ENCODE results near the gene CXCL9. TPM values are rescaled to one million over a fixed set of nuclear protein-coding genes. Genes with fewer than 3 reads are reported as not detected.

CXCL9 gene
- polyA plus RNA-seq, 3 donors: 0.46 to 0.95 (median 0.55) TPM

GRCh38 chr4:76028350-76028765, 21.0 kb upstream of the CXCL9 start:
- H3K27ac Mint-ChIP-seq: peak overlapping the region; percentile 54 to 92 (median 85)
- 0% methylated on average over 3 of the region's 6 CpGs for WGBS (ENCODE audit: insufficient coverage)
- H2AFZ ChIP-seq (ENCODE audit: insufficient read depth, low read depth, low read length, poor library complexity, severe bottlenecking): peak overlapping the region; percentile 70
- no peaks in the 10 kb centered on the region for H3K36me3 ChIP-seq (replicated peaks in 1 of 2; ENCODE audit: control insufficient read depth in 1 of 2, insufficient read depth in 2 of 2, low read length in 2 of 2)
- no peaks in the 10 kb centered on the region for H3K9me3 ChIP-seq (replicated peaks in 1 of 2; ENCODE audit: control insufficient read depth in 1 of 2, insufficient read depth in 1 of 2, low read length in 2 of 2)
- H3K79me2 ChIP-seq (ENCODE audit: insufficient read depth, low read length): no peaks in the 10 kb centered on the region
- H3K27ac ChIP-seq (ENCODE audit: low read depth in 1 of 2, low read length in 2 of 2): peak overlapping the region; percentile 31 to 68
- H3K4me1 Mint-ChIP-seq: peaks cover 42% of the 10 kb centered on the region
- H3K9ac ChIP-seq (ENCODE audit: insufficient read depth, low read length, poor library complexity, severe bottlenecking): peak overlapping the region; percentile 27
- no peaks in the 10 kb centered on the region for H4K20me1 ChIP-seq (ENCODE audit: insufficient read depth, low read length)
- H3K4me3 ChIP-seq (replicated peaks in 1 of 3; ENCODE audit: low read depth in 2 of 3, low read length in 3 of 3): peak overlapping the region; percentile 30 to 57 (median 53)
- peaks cover 0 to 2% of the 10 kb centered on the region in 2 donors for H3K36me3 Mint-ChIP-seq
- H3K27me3 Mint-ChIP-seq (ENCODE audit: low read depth in 3 of 3): peaks cover 0 to 4% (median 0%) of the 10 kb centered on the region in 3 donors
- peak overlapping the region; percentile 68 to 87 for H3K4me3 Mint-ChIP-seq
- no peaks in the 10 kb centered on the region for H3K27me3 ChIP-seq (ENCODE audit: control insufficient read depth in 2 of 2, insufficient read depth in 2 of 2, low read length in 2 of 2)
- DNase-seq: peak; percentile 25 to 55 (median 46)
- intact Hi-C loops (cut with micrococcal nuclease): no loop called here
- TF ChIP-seq, protein P1, sequence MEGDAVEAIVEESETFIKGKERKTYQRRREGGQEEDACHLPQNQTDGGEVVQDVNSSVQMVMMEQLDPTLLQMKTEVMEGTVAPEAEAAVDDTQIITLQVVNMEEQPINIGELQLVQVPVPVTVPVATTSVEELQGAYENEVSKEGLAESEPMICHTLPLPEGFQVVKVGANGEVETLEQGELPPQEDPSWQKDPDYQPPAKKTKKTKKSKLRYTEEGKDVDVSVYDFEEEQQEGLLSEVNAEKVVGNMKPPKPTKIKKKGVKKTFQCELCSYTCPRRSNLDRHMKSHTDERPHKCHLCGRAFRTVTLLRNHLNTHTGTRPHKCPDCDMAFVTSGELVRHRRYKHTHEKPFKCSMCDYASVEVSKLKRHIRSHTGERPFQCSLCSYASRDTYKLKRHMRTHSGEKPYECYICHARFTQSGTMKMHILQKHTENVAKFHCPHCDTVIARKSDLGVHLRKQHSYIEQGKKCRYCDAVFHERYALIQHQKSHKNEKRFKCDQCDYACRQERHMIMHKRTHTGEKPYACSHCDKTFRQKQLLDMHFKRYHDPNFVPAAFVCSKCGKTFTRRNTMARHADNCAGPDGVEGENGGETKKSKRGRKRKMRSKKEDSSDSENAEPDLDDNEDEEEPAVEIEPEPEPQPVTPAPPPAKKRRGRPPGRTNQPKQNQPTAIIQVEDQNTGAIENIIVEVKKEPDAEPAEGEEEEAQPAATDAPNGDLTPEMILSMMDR (IDR thresholded peaks at IDR 0.05): no peak
- H3K4me1 ChIP-seq (ENCODE audit: control insufficient read depth in 1 of 2, insufficient read depth in 2 of 2, low read length in 2 of 2): peaks cover 17 to 30% of the 10 kb centered on the region in 2 donors
- no peaks in the 10 kb centered on the region for H3K9me3 Mint-ChIP-seq
- peak overlapping the region; percentile 73 for H3K4me2 ChIP-seq (replicated peaks; ENCODE audit: extremely low read depth, low read length, poor library complexity, severe bottlenecking)

- intact Hi-C loops (cut with micrococcal nuclease): no loop called here
- 13% methylated on average over 4 of the region's 4 CpGs for WGBS (ENCODE audit: insufficient coverage)
- H2AFZ ChIP-seq (ENCODE audit: insufficient read depth, low read depth, low read length, poor library complexity, severe bottlenecking): no peak overlapping the region
- H3K4me1 ChIP-seq (ENCODE audit: control insufficient read depth in 1 of 2, insufficient read depth in 2 of 2, low read length in 2 of 2): peaks cover 23 to 28% of the 10 kb centered on the region in 2 donors
- H4K20me1 ChIP-seq (ENCODE audit: insufficient read depth, low read length): no peaks in the 10 kb centered on the region
- Mint-ChIP-seq H3K36me3 (peaks cover 0 to 2% of the 10 kb centered on the region in 2 donors), H3K27ac (peak overlapping the region in 2 of 7 donors; percentile 26 to 60), H3K4me3 (peak overlapping the region in 1 of 2 donors; percentile 42), H3K9me3 (no peaks in the 10 kb centered on the region), H3K27me3 (ENCODE audit: low read depth in 3 of 3) (peaks cover 0 to 4% (median 1%) of the 10 kb centered on the region in 3 donors), H3K4me1 (peaks cover 60% of the 10 kb centered on the region)
- H3K4me2 ChIP-seq (replicated peaks; ENCODE audit: extremely low read depth, low read length, poor library complexity, severe bottlenecking): peak overlapping the region; percentile 49
- DNase-seq: peak in 1 of 3 donors; percentile 30
- TF ChIP-seq, protein P1 (IDR thresholded peaks at IDR 0.05): no peak
- no peaks in the 10 kb centered on the region for H3K79me2 ChIP-seq (ENCODE audit: insufficient read depth, low read length)
- H3K27ac ChIP-seq (ENCODE audit: low read depth in 1 of 2, low read length in 2 of 2): no peak overlapping the region
- no peak overlapping the region for H3K9ac ChIP-seq (ENCODE audit: insufficient read depth, low read length, poor library complexity, severe bottlenecking)
- no peaks in the 10 kb centered on the region for H3K36me3 ChIP-seq (replicated peaks in 1 of 2; ENCODE audit: control insufficient read depth in 1 of 2, insufficient read depth in 2 of 2, low read length in 2 of 2)
- peak overlapping the region in 1 of 3 experiments; percentile 39 for H3K4me3 ChIP-seq (replicated peaks in 1 of 3; ENCODE audit: low read depth in 2 of 3, low read length in 3 of 3)
- H3K9me3 ChIP-seq (replicated peaks in 1 of 2; ENCODE audit: control insufficient read depth in 1 of 2, insufficient read depth in 1 of 2, low read length in 2 of 2): no peaks in the 10 kb centered on the region
- no peaks in the 10 kb centered on the region for H3K27me3 ChIP-seq (ENCODE audit: control insufficient read depth in 2 of 2, insufficient read depth in 2 of 2, low read length in 2 of 2)
These were observed 16.8 kb upstream of the CXCL9 start for GRCh38 chr4:76024065-76024464.
